Activated T-cell treated with anti-CD3 and anti-CD28 coated beads for 4 hours (primary cell): ENCODE measurements around the gene SLC35F2.
"Not testable (repeated sequence)": the region's sequence is repeated elsewhere in the genome, so short reads cannot be mapped to it uniquely, and the experiment has no call there.

Experiments
- DNase-seq: peaks from one replicate; pipeline ENCODE4 v3.0.0-alpha.2; 2020

SLC35F2 gene

GRCh38 chr11:107840129-107840484 lies 18.5 kb downstream of the SLC35F2 start:
- no peak for DNase-seq

GRCh38 chr11:107836851-107837250 lies 21.7 kb downstream of the SLC35F2 start:
- DNase-seq, result no peak

- DNase-seq, result no peak
Observed at GRCh38 chr11:107834995-107835394, 23.6 kb downstream of the SLC35F2 start.

GRCh38 chr11:107833926-107834325 lies 24.7 kb downstream of the SLC35F2 start:
- not testable (repeated sequence) for DNase-seq

- DNase-seq, result no peak
Observed at GRCh38 chr11:107830915-107831540, 27.6 kb downstream of the SLC35F2 start.

GRCh38 chr11:107827041-107827440 lies 31.5 kb downstream of the SLC35F2 start:
- no peak for DNase-seq

- DNase-seq, result no peak
Observed at GRCh38 chr11:107825875-107826274, 32.7 kb downstream of the SLC35F2 start.

GRCh38 chr11:107824668-107825369 lies 33.8 kb downstream of the SLC35F2 start:
- no peak for DNase-seq

GRCh38 chr11:107821199-107821927 lies 37.2 kb downstream of the SLC35F2 start:
- no peak for DNase-seq

- DNase-seq, result no peak
Observed at GRCh38 chr11:107819361-107820014, 39.1 kb downstream of the SLC35F2 start.

GRCh38 chr11:107818491-107818890 lies 40.1 kb downstream of the SLC35F2 start:
- DNase-seq, result no peak

GRCh38 chr11:107816028-107816427 lies 42.6 kb downstream of the SLC35F2 start:
- no peak for DNase-seq

GRCh38 chr11:107810875-107811274 lies 47.7 kb downstream of the SLC35F2 start:
- no peak for DNase-seq

- DNase-seq, result no peak
Observed at GRCh38 chr11:107808521-107808920, 50.1 kb downstream of the SLC35F2 start.

GRCh38 chr11:107804971-107805370 lies 53.6 kb downstream of the SLC35F2 start:
- no peak for DNase-seq

- no peak for DNase-seq
Observed at GRCh38 chr11:107804211-107804610, 54.4 kb downstream of the SLC35F2 start.

- no peak for DNase-seq
Observed at GRCh38 chr11:107801641-107802040, 56.9 kb downstream of the SLC35F2 start.

- peak; percentile 53 for DNase-seq
Observed at GRCh38 chr11:107799218-107799859, 59.2 kb downstream of the SLC35F2 start.

GRCh38 chr11:107792049-107792443 lies 66.5 kb downstream of the SLC35F2 start:
- DNase-seq, result no peak

GRCh38 chr11:107791343-107792048 lies 67.1 kb downstream of the SLC35F2 start:
- no peak for DNase-seq

- no peak for DNase-seq
Observed at GRCh38 chr11:107789767-107790166, 68.8 kb downstream of the SLC35F2 start.

GRCh38 chr11:107787733-107788132 lies 70.9 kb downstream of the SLC35F2 start:
- DNase-seq, result no peak
